PC-3 (cell line): ENCODE data around the gene SCAI. TPM values are rescaled to one million over a fixed set of nuclear protein-coding genes. Genes with fewer than 3 reads are reported as not detected.

Source experiments
- ATAC-seq: fragments of 200-7000 bp; cut with Tn5 transposase; 2 replicates; pipeline ENCODE4 v1.9.1; 2020; ENCODE audit warnings: mild to moderate bottlenecking, moderate library complexity
- BruUV-seq: library from RNA; stranded (reverse); fragments of 400-500 nt; replicated peaks from 2 replicates; lab custom pipeline; 2021; lab: Mats Ljungman, UMichigan
- CTCF ChIA-PET: fragments of 300-600 bp; sonication (Branson Sonifier 250); formaldehyde crosslinking; loops from one replicate; lab custom pipeline; 2022; ENCODE audit warnings: antibody characterized with exemption; lab: Charles Lee
- POLR2A ChIA-PET: fragments of 300-600 bp; sonication (Branson Sonifier 250); formaldehyde crosslinking; loops from one replicate; lab custom pipeline; 2022; ENCODE audit warnings: antibody characterized with exemption; ENCODE audit not compliant: unreplicated experiment; lab: Charles Lee
- DNase-seq: peaks from one replicate; pipeline ENCODE4 v3.0.0-alpha.2; 2015
- H2AFZ ChIP-seq: fragments of 300-600 bp; sonication (generic); 2 replicates; pipeline ENCODE4 v1.6.0; 2016; ENCODE audit warnings: antibody characterized with exemption, low read length
- H3F3A ChIP-seq: fragments of 300-600 bp; sonication (generic); one replicate; pipeline ENCODE4 v1.6.0; 2017; ENCODE audit warnings: antibody characterized with exemption, low read length, control low read depth, mild to moderate bottlenecking; ENCODE audit not compliant: unreplicated experiment
- H3K27ac ChIP-seq: fragments of 300-600 bp; sonication (generic); 2 replicates; pipeline ENCODE4 v1.5.1; 2016; ENCODE audit warnings: mild to moderate bottlenecking, low read length
- H3K27me3 ChIP-seq: fragments of 300-600 bp; sonication (generic); 2 replicates; pipeline ENCODE4 v1.6.1; 2016; ENCODE audit warnings: low read length, mixed read lengths
- H3K36me3 ChIP-seq: fragments of 300-600 bp; sonication (generic); 2 replicates; pipeline ENCODE4 v1.6.1; 2016; ENCODE audit warnings: low read depth, mixed run types, low read length, mixed read lengths
- H3K4me1 ChIP-seq: fragments of 300-600 bp; sonication (generic); 2 replicates; pipeline ENCODE4 v1.5.1; 2016; ENCODE audit warnings: low read length; ENCODE audit not compliant: insufficient read depth
- H3K4me2 ChIP-seq: fragments of 300-600 bp; sonication (generic); 2 replicates; pipeline ENCODE4 v1.6.0; 2016; ENCODE audit warnings: low read length
- H3K4me3 ChIP-seq: fragments of 300-600 bp; sonication (generic); 2 replicates; pipeline ENCODE4 v1.5.1; 2016; ENCODE audit warnings: mild to moderate bottlenecking, low read length, mixed read lengths
- H3K79me2 ChIP-seq: fragments of 300-600 bp; sonication (generic); 2 replicates; pipeline ENCODE4 v1.6.1; 2017; ENCODE audit warnings: low read length, mixed read lengths
- H3K9ac ChIP-seq: fragments of 300-600 bp; sonication (generic); 2 replicates; pipeline ENCODE4 v1.6.0; 2016; ENCODE audit warnings: mild to moderate bottlenecking, low read length
- H3K9me2 ChIP-seq: fragments of 300-600 bp; sonication (generic); replicated peaks from 2 replicates; pipeline ENCODE4 v1.6.1; 2016; ENCODE audit warnings: mixed run types, low read length, mixed read lengths
- H3K9me3 ChIP-seq: fragments of 300-600 bp; sonication (generic); 2 replicates; pipeline ENCODE4 v1.6.1; 2016; ENCODE audit warnings: low read length, mixed read lengths
- H4K20me1 ChIP-seq: fragments of 300-600 bp; sonication (generic); 2 replicates; pipeline ENCODE4 v1.6.1; 2016; ENCODE audit warnings: low read length, mixed read lengths
- EZH2 ChIP-seq: fragments of 300-600 bp; sonication (generic); IDR thresholded peaks from one replicate; pipeline ENCODE4 v1.6.1; 2017; ENCODE audit warnings: antibody characterized with exemption, mild to moderate bottlenecking, low read length; ENCODE audit not compliant: unreplicated experiment
- EZH2phosphoT487 ChIP-seq: fragments of 300-600 bp; sonication (generic); IDR thresholded peaks from 2 replicates; pipeline ENCODE4 v1.6.1; 2018; ENCODE audit warnings: mild to moderate bottlenecking, antibody characterized with exemption, low read length, borderline replicate concordance
- intact Hi-C: fragments of 100-400 bp; cut with micrococcal nuclease; formaldehyde crosslinking; loops from 2 replicates; pipeline ENCODE4 v1.9.0; 2023
- total RNA-seq: library from RNA; depleted of rRNA; stranded (reverse); fragments of >200 nt; gene quantifications from 2 replicates; pipeline ENCODE4 v1.2.3, GENCODE V29; 2014
- TF ChIP-seq, protein P1 (sequence below): fragments of 300-600 bp; sonication (generic); conservative IDR thresholded peaks from 2 replicates; pipeline ENCODE4 v1.5.1; 2017; ENCODE audit warnings: antibody characterized with exemption, low read depth, mild to moderate bottlenecking, low read length

SCAI gene
- total RNA-seq, 1 experiment from 2014 or later, result 5.2 TPM

DNA sequence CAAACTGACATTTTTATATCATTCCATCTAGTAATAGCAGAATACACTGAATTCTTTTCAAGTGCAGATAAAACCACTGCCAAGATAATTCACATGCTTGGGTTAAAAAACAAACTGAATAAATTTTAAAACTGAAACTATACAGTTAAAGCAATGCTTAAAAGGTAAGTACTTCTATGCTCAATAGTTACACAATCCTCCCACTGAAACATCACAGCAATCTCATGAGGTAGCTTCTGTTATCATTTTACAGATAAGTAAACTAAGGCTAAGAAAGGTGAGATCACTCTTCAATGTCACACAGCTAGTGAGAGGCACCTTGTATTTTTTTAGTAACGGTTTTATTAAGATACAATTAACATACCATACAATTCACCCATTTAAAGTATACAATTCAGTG lies 189.1 kb downstream of the SCAI start:
- no peak for ATAC-seq
- H3K27me3 ChIP-seq, result no peaks in the 10 kb centered on the region
- no peaks in the 10 kb centered on the region for H4K20me1 ChIP-seq
- H3K4me1 ChIP-seq, result no peaks in the 10 kb centered on the region
- H3K9me3 ChIP-seq, result no peaks in the 10 kb centered on the region
- H2AFZ ChIP-seq, result no peak overlapping the region
- TF ChIP-seq EZH2phosphoT487, result no peak
- TF ChIP-seq, protein P1, sequence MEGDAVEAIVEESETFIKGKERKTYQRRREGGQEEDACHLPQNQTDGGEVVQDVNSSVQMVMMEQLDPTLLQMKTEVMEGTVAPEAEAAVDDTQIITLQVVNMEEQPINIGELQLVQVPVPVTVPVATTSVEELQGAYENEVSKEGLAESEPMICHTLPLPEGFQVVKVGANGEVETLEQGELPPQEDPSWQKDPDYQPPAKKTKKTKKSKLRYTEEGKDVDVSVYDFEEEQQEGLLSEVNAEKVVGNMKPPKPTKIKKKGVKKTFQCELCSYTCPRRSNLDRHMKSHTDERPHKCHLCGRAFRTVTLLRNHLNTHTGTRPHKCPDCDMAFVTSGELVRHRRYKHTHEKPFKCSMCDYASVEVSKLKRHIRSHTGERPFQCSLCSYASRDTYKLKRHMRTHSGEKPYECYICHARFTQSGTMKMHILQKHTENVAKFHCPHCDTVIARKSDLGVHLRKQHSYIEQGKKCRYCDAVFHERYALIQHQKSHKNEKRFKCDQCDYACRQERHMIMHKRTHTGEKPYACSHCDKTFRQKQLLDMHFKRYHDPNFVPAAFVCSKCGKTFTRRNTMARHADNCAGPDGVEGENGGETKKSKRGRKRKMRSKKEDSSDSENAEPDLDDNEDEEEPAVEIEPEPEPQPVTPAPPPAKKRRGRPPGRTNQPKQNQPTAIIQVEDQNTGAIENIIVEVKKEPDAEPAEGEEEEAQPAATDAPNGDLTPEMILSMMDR, result no peak
- no peak for TF ChIP-seq EZH2
- ChIA-PET POLR2A (no interaction called here), CTCF (no interaction called here)
- no peaks in the 10 kb centered on the region for H3K36me3 ChIP-seq
- DNase-seq, result no peak
- H3K27ac ChIP-seq, result no peak overlapping the region
- intact Hi-C loops, result no loop called here
- no TSS peak for BruUV-seq
- no peak overlapping the region for H3K4me2 ChIP-seq
- no peaks in the 10 kb centered on the region for H3F3A ChIP-seq
- H3K9ac ChIP-seq, result no peak overlapping the region
- H3K4me3 ChIP-seq, result no peak overlapping the region
- no peaks in the 10 kb centered on the region for H3K9me2 ChIP-seq
- H3K79me2 ChIP-seq, result no peaks in the 10 kb centered on the region

DNA sequence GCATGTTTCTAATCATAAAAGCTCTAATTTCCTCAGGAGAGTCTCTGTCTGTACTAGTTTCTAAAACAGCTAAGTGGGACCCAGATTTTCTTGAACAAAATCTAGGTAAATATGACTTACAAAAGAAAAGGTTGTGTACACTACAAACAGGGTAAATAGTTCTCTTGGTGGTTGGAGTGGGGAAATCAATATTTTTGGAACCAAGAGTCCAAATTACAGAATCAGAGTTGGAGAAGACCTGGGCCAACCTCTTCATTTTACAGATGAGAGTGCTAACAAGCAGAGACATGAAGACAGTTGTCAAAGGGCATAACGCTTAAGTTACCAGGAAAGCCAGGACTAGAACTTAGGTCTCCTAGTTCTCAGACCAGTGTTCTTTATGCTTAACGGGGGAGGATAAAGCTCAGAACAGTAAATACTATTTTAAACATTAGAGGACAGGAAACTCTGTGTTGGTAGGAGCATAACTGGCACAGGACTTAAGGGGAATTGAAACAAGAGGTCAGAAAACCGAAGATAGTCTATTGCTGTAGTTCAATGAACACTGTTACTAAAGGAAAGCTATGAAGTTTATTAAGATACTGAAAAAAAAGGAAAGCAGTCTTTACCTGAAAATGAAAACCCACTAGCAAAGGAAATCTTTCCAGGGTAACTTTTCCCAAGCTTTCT lies 193.1 kb downstream of the SCAI start:
- BruUV-seq, result no TSS peak
- Histone ChIP-seq H3F3A (no peaks in the 10 kb centered on the region), H3K27me3 (no peaks in the 10 kb centered on the region), H4K20me1 (no peaks in the 10 kb centered on the region), H3K27ac (no peak overlapping the region), H3K79me2 (no peaks in the 10 kb centered on the region), H3K4me2 (no peak overlapping the region), H3K36me3 (no peaks in the 10 kb centered on the region), H2AFZ (no peak overlapping the region), H3K9ac (no peak overlapping the region), H3K9me3 (no peaks in the 10 kb centered on the region), H3K4me1 (no peaks in the 10 kb centered on the region), H3K9me2 (no peaks in the 10 kb centered on the region), H3K4me3 (no peak overlapping the region)
- DNase-seq, result no peak
- intact Hi-C loops, result no loop called here
- ChIA-PET CTCF (no interaction called here), POLR2A (no interaction called here)
- TF ChIP-seq, protein P1, result no peak
- TF ChIP-seq EZH2 (no peak), EZH2phosphoT487 (no peak)
- ATAC-seq, result no peak

DNA sequence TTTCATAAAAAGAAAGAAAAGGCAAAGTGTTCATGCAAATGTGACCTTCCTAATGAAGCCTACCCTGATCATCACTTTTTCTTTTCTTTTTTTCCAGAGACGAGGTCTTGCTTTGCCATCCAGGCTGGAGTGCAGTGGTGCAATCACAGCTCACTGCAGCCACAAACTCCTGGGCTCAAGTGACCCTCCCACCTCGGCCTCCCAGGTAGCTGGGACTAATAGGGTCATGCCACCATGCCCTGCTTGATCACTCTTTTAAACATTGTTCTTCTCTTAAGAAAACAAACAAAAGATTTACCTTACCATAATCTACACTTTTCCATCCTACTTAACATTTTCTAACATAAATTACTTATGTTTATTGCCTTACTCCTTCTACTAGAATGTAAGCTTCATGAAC lies 193.9 kb downstream of the SCAI start:
- DNase-seq (no peak), ATAC-seq (no peak)
- Histone ChIP-seq H3K9me2 (no peaks in the 10 kb centered on the region), H3K9ac (no peak overlapping the region), H2AFZ (no peak overlapping the region), H3F3A (no peaks in the 10 kb centered on the region), H3K36me3 (no peaks in the 10 kb centered on the region), H3K4me2 (no peak overlapping the region), H3K4me1 (no peaks in the 10 kb centered on the region), H3K27me3 (no peaks in the 10 kb centered on the region), H3K9me3 (no peaks in the 10 kb centered on the region), H3K27ac (no peak overlapping the region), H3K79me2 (no peaks in the 10 kb centered on the region), H3K4me3 (no peak overlapping the region), H4K20me1 (no peaks in the 10 kb centered on the region)
- BruUV-seq, result no TSS peak
- TF ChIP-seq EZH2, result no peak
- CTCF ChIA-PET, result no interaction called here
- POLR2A ChIA-PET, result no interaction called here
- intact Hi-C loops, result no loop called here
